OCI-LY1 (cell line): Measurements from ENCODE around the gene DMRT2.

Source experiments
- H2AFZ ChIP-seq: fragments of 200-600 bp; sonication (generic), shearing (Covaris generic); 2 replicates; pipeline ENCODE4 v1.6.0; 2014; ENCODE audit warnings: antibody characterized with exemption, mild to moderate bottlenecking, low read length
- H3F3A ChIP-seq: fragments of 200-600 bp; sonication (generic), shearing (Covaris generic); 2 replicates; pipeline ENCODE4 v1.6.0; 2014; ENCODE audit warnings: mild to moderate bottlenecking, antibody characterized with exemption, low read length, moderate library complexity; ENCODE audit not compliant: insufficient read depth
- H3K27ac ChIP-seq: fragments of 200-600 bp; sonication (generic); 2 replicates; pipeline ENCODE4 v1.5.1; 2014; ENCODE audit warnings: low read length, mixed run types, mild to moderate bottlenecking, low read depth; ENCODE audit not compliant: poor library complexity, severe bottlenecking
- H3K27me3 ChIP-seq: fragments of 200-600 bp; sonication (generic); 2 replicates; pipeline ENCODE4 v1.6.0; 2014; ENCODE audit warnings: antibody characterized with exemption, mild to moderate bottlenecking, low read length, moderate library complexity; ENCODE audit not compliant: insufficient read depth
- H3K36me3 ChIP-seq: fragments of 200-600 bp; sonication (generic); 2 replicates; pipeline ENCODE4 v1.6.1; 2014; ENCODE audit warnings: mild to moderate bottlenecking, antibody characterized with exemption, low read length, moderate library complexity, mixed read lengths; ENCODE audit not compliant: insufficient read depth
- H3K4me1 ChIP-seq: fragments of 200-600 bp; sonication (generic); 2 replicates; pipeline ENCODE4 v1.5.1; 2014; ENCODE audit warnings: mild to moderate bottlenecking, low read length, moderate library complexity; ENCODE audit not compliant: insufficient read depth, severe bottlenecking
- H3K4me2 ChIP-seq: fragments of 200-600 bp; sonication (generic), shearing (Covaris generic); 2 replicates; pipeline ENCODE4 v1.6.1; 2014; ENCODE audit warnings: low read length
- H3K4me3 ChIP-seq: fragments of 200-600 bp; sonication (generic); 2 replicates; pipeline ENCODE4 v1.5.1; 2014; ENCODE audit warnings: low read length, low read depth, mild to moderate bottlenecking, mixed read lengths; ENCODE audit not compliant: poor library complexity, severe bottlenecking
- H3K79me2 ChIP-seq: fragments of 200-600 bp; shearing (Covaris generic); 2 replicates; pipeline ENCODE4 v1.6.1; 2016; ENCODE audit warnings: mixed run types, low read length, mixed read lengths; ENCODE audit not compliant: insufficient read depth
- H3K9ac ChIP-seq: fragments of 200-600 bp; sonication (generic), shearing (Covaris generic); 2 replicates; pipeline ENCODE4 v1.6.1; 2014; ENCODE audit warnings: mild to moderate bottlenecking, low read length, mixed read lengths
- H3K9me2 ChIP-seq: fragments of 200-600 bp; sonication (generic), shearing (Covaris generic); 2 replicates; pipeline ENCODE4 v1.6.1; 2014; ENCODE audit warnings: low read depth, mild to moderate bottlenecking, low read length, mixed read lengths
- H3K9me3 ChIP-seq: fragments of 200-600 bp; shearing (Covaris generic); 2 replicates; pipeline ENCODE4 v1.6.1; 2014; ENCODE audit warnings: low read length, mixed read lengths
- H4K20me1 ChIP-seq: fragments of 200-600 bp; sonication (generic), shearing (Covaris generic); 2 replicates; pipeline ENCODE4 v1.6.0; 2016; ENCODE audit warnings: mild to moderate bottlenecking, low read length; ENCODE audit not compliant: insufficient read depth
- EZH2 ChIP-seq: fragments of 200-600 bp; sonication (generic), shearing (Covaris generic); IDR thresholded peaks from 2 replicates; pipeline ENCODE4 v1.8.0; 2017; ENCODE audit warnings: borderline replicate concordance, mixed run types, mild to moderate bottlenecking, antibody characterized with exemption, low read length, moderate library complexity, mixed read lengths
- TF ChIP-seq, protein P1 (sequence below): fragments of 200-600 bp; sonication (generic), shearing (Covaris generic); IDR thresholded peaks from 2 replicates; pipeline ENCODE4 v1.5.1; 2017; ENCODE audit warnings: mild to moderate bottlenecking, antibody characterized with exemption, low read length, moderate library complexity, mixed read lengths

The DMRT2 gene

DNA sequence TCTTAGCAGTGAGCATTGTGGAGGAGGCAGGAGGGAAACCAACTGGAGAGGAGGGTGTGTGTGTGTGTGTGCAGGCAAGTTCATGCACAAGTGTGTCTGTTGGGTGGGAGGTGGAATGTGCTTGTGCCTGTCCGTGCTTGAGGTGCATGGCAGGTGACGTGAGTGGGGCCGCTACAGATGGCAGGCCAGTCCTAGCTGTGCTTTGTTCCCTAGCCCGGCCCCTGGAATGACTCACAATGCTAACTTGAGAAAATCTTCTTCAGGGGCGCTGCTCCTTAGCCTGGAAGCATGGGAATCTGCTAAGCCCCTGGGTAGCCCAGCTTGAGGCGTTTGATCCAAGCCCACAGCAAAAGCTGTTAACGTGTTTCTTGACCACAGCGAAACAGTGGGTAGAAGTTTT lies 25.0 kb upstream of the DMRT2 start:
- Histone ChIP-seq H3K4me2 (no peak overlapping the region), H3K4me3 (no peak overlapping the region), H3K27ac (no peak overlapping the region), H3F3A (no peaks in the 10 kb centered on the region), H3K9me3 (no peaks in the 10 kb centered on the region), H3K27me3 (no peaks in the 10 kb centered on the region), H3K36me3 (no peaks in the 10 kb centered on the region), H3K9ac (no peak overlapping the region), H3K9me2 (no peaks in the 10 kb centered on the region), H3K4me1 (no peaks in the 10 kb centered on the region), H4K20me1 (no peaks in the 10 kb centered on the region), H3K79me2 (no peaks in the 10 kb centered on the region), H2AFZ (no peak overlapping the region)
- no peak for TF ChIP-seq EZH2
- TF ChIP-seq, protein P1, sequence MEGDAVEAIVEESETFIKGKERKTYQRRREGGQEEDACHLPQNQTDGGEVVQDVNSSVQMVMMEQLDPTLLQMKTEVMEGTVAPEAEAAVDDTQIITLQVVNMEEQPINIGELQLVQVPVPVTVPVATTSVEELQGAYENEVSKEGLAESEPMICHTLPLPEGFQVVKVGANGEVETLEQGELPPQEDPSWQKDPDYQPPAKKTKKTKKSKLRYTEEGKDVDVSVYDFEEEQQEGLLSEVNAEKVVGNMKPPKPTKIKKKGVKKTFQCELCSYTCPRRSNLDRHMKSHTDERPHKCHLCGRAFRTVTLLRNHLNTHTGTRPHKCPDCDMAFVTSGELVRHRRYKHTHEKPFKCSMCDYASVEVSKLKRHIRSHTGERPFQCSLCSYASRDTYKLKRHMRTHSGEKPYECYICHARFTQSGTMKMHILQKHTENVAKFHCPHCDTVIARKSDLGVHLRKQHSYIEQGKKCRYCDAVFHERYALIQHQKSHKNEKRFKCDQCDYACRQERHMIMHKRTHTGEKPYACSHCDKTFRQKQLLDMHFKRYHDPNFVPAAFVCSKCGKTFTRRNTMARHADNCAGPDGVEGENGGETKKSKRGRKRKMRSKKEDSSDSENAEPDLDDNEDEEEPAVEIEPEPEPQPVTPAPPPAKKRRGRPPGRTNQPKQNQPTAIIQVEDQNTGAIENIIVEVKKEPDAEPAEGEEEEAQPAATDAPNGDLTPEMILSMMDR = no peak

- TF ChIP-seq EZH2 = no peak
- TF ChIP-seq, protein P1 = no peak
- Histone ChIP-seq H3K9me2 (no peaks in the 10 kb centered on the region), H3K36me3 (no peaks in the 10 kb centered on the region), H3K4me3 (no peak overlapping the region), H3K79me2 (no peaks in the 10 kb centered on the region), H3F3A (no peaks in the 10 kb centered on the region), H3K9me3 (no peaks in the 10 kb centered on the region), H4K20me1 (no peaks in the 10 kb centered on the region), H3K27ac (no peak overlapping the region), H3K9ac (no peak overlapping the region), H2AFZ (no peak overlapping the region), H3K4me2 (no peak overlapping the region), H3K27me3 (no peaks in the 10 kb centered on the region), H3K4me1 (no peaks in the 10 kb centered on the region)
These were observed 23.9 kb upstream of the DMRT2 start for GRCh38 chr9:1026219-1026618.

DNA sequence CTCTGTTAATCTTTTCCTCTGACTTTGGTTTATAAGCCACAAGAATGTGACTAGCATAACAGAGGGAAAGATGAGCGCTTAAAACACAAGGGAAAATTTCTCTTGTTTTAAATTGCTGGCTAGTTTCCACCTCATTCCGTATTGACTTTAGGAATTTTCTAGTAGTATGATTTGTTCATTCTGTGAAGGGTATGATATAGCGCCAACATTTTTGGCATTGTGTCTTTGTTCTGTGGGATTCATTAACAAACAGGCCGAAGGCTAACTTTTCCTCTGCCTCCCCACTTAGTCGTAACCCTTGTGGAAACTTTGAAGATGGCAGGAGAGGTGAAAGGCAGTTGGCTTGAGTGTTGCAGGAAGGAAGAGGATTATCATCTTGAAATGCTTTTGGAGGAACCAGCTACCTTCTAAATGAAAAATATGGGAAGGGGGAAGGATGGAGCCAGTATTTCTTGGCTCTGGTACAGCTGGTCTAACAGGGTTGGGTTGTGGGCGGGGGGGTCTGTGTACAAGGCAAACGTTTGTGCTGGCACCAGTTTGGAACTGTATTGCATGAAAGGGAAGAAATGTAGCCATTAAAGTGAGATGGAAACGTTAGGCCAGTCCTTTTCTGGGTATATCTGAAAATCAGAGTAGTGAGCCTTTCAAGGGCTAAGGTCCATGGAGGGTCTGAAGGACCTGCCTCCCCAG lies 21.5 kb upstream of the DMRT2 start:
- no peaks in the 10 kb centered on the region for H3K4me1 ChIP-seq
- no peak overlapping the region for H3K9ac ChIP-seq
- H3K27ac ChIP-seq = no peak overlapping the region
- no peaks in the 10 kb centered on the region for H3K27me3 ChIP-seq
- H2AFZ ChIP-seq = no peak overlapping the region
- H3F3A ChIP-seq = no peaks in the 10 kb centered on the region
- H3K9me2 ChIP-seq = no peaks in the 10 kb centered on the region
- no peaks in the 10 kb centered on the region for H3K9me3 ChIP-seq
- H3K36me3 ChIP-seq = no peaks in the 10 kb centered on the region
- H3K4me2 ChIP-seq = no peak overlapping the region
- no peak for TF ChIP-seq EZH2
- H3K4me3 ChIP-seq = no peak overlapping the region
- no peaks in the 10 kb centered on the region for H3K79me2 ChIP-seq
- no peaks in the 10 kb centered on the region for H4K20me1 ChIP-seq

DNA sequence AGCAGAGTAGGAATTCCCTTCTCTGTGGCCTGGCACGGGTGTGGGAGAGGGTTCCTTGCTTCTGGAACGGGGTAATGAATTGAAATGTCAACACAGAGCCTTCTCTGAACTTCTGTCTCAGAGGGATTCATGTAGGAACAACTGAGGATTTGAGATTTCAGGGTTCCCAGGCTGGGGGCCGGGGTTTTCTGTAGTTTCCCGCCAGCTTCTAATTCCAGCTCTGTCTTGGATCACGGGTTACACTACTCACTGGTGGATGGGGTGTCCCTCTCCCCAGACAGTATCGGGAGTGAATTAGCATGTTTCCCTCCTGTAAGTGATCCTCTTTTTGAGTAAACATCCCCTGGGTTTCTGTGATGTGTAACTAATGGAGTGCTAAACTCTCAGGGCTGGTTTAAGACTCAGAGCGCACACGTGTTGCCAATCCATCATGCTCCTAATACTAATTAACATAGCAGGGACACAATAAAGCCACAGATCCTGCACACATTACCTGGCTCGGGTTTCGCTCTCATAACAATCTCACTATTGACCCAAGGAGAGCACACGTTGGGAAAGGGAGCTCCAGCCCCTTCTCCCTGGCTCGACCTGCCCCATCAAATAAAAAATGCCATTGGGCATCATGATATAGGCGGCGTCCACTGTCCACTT lies 18.1 kb upstream of the DMRT2 start:
- H3K9me2 ChIP-seq = no peaks in the 10 kb centered on the region
- H3K9ac ChIP-seq = no peak overlapping the region
- no peaks in the 10 kb centered on the region for H3K36me3 ChIP-seq
- no peaks in the 10 kb centered on the region for H3K27me3 ChIP-seq
- no peak overlapping the region for H3K4me3 ChIP-seq
- no peak overlapping the region for H3K27ac ChIP-seq
- no peak overlapping the region for H3K4me2 ChIP-seq
- no peaks in the 10 kb centered on the region for H3K9me3 ChIP-seq
- no peak overlapping the region for H2AFZ ChIP-seq
- H4K20me1 ChIP-seq = no peaks in the 10 kb centered on the region
- TF ChIP-seq, protein P1 = no peak
- TF ChIP-seq EZH2 = no peak
- H3K4me1 ChIP-seq = no peaks in the 10 kb centered on the region
- H3F3A ChIP-seq = no peaks in the 10 kb centered on the region
- H3K79me2 ChIP-seq = no peaks in the 10 kb centered on the region
